ENCODE data around the gene NUP58. TPM values are rescaled to one million over a fixed set of nuclear protein-coding genes. Genes with fewer than 3 reads are reported as not detected.
A peak's percentile ranks its signal among the peaks of the same experiment; 100 is the strongest.

Gene NUP58
- total RNA-seq, 1 donor from 2014 or later, result 133 TPM

- Histone ChIP-seq H3K36me3 (ENCODE audit: control insufficient read depth, insufficient read depth, low read length) (no peaks in the 10 kb centered on the region), H3K27me3 (ENCODE audit: control insufficient read depth, insufficient read depth, low read length) (peaks cover 22% of the 10 kb centered on the region), H3K4me3 (ENCODE audit: low read depth, low read length) (peak within 1 kb of the TSS; percentile 18)
- FAIRE-seq (no peak), DNase-seq (ENCODE audit: low read depth) (no peak)
- TF ChIP-seq, protein P1, sequence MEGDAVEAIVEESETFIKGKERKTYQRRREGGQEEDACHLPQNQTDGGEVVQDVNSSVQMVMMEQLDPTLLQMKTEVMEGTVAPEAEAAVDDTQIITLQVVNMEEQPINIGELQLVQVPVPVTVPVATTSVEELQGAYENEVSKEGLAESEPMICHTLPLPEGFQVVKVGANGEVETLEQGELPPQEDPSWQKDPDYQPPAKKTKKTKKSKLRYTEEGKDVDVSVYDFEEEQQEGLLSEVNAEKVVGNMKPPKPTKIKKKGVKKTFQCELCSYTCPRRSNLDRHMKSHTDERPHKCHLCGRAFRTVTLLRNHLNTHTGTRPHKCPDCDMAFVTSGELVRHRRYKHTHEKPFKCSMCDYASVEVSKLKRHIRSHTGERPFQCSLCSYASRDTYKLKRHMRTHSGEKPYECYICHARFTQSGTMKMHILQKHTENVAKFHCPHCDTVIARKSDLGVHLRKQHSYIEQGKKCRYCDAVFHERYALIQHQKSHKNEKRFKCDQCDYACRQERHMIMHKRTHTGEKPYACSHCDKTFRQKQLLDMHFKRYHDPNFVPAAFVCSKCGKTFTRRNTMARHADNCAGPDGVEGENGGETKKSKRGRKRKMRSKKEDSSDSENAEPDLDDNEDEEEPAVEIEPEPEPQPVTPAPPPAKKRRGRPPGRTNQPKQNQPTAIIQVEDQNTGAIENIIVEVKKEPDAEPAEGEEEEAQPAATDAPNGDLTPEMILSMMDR (IDR thresholded peaks at IDR 0.05; ENCODE audit: insufficient read depth, low read length, severe bottlenecking), result no peak
These were observed 70.5 kb downstream of the NUP58 start, which contains the start of gene ATP8A2 for GRCh38 chr13:25371875-25372283. TSS of gene ATP8A2 (plus strand) at chr13:25371974. CDS start at chr13:25372213, 239 bp downstream.

DNA sequence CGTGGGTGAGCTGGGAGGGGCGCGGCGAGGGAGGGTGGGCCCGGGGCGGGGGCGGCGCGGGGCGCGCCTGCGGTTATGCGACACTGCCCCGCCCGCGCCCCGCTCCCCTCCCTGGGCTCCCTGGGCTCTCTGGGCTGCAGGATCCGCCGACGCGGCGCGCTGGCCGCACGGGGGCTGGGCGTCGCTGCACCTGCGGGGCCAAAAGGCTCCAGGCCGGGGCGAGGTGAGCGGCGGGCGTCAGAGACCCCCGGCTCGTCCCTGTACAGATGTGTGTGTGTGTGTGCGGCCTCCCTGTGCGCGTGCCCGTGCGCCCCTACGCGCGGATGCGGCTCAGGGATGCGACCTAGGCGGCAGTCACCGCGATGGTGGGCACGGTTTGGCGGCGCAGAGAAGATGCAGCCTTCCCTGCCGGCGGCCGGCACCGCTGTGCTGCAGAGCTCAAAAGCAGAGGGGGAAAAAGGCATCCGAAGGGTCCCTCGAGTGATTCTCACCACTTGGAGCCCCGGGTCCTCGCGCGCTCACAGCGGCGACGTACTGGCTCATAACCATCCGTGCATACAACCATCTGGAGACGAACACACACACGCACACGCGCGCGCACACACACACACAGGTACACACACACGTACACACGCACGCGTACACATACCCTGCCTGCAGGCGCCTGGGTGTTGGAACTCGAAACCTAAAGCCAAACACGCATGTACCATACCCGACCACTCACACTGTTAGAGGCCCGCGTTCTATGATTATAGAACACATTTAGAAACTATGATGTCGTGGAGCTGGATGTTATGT, 71.1 kb downstream of the NUP58 start:
- H3K27me3 ChIP-seq (ENCODE audit: control insufficient read depth, insufficient read depth, low read length), result peaks cover 20% of the 10 kb centered on the region
- no peak for DNase-seq (ENCODE audit: low read depth)
- no peaks in the 10 kb centered on the region for H3K36me3 ChIP-seq (ENCODE audit: control insufficient read depth, insufficient read depth, low read length)
- TF ChIP-seq, protein P1 (IDR thresholded peaks at IDR 0.05; ENCODE audit: insufficient read depth, low read length, severe bottlenecking), result no peak
- peak overlapping the region; percentile 18 for H3K4me3 ChIP-seq (ENCODE audit: low read depth, low read length)
- no peak for FAIRE-seq

DNA sequence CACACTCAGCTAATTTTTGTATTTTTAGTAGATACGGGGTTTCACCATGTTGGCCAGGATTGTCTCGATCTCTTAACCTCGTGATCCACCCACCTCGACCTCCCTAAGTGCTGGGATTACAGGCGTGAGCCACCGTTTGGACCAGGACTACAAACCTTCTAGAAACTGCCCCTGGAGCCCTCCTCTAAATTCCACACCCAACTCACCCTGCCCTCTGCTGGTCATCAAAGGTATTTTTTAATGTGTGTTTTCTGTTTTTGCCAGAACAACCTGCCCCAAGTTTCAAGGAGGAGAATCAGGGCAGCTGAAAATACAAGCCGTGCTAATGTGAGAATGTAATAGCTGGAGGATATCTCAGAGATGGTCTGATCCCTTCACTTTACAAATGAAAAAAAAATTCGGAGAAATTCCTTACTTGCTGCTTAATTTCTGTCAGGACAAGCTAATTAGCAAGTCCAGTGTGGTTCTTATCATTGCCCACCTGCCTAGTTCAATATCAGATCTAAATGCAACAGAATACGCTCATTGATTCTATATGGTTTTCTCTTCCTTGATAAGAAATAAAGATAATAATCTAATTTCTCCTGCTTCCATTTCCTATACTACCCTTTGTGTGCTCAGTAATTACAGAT, 74.4 kb downstream of the NUP58 start:
- Histone ChIP-seq H3K27me3 (ENCODE audit: control insufficient read depth, insufficient read depth, low read length) (peaks cover 18% of the 10 kb centered on the region), H3K4me3 (ENCODE audit: low read depth, low read length) (no peak overlapping the region), H3K36me3 (ENCODE audit: control insufficient read depth, insufficient read depth, low read length) (no peaks in the 10 kb centered on the region)
- TF ChIP-seq, protein P1 (IDR thresholded peaks at IDR 0.05; ENCODE audit: insufficient read depth, low read length, severe bottlenecking), result peak; percentile 58
- DNase-seq (ENCODE audit: low read depth) (peak; percentile 30), FAIRE-seq (no peak)

DNA sequence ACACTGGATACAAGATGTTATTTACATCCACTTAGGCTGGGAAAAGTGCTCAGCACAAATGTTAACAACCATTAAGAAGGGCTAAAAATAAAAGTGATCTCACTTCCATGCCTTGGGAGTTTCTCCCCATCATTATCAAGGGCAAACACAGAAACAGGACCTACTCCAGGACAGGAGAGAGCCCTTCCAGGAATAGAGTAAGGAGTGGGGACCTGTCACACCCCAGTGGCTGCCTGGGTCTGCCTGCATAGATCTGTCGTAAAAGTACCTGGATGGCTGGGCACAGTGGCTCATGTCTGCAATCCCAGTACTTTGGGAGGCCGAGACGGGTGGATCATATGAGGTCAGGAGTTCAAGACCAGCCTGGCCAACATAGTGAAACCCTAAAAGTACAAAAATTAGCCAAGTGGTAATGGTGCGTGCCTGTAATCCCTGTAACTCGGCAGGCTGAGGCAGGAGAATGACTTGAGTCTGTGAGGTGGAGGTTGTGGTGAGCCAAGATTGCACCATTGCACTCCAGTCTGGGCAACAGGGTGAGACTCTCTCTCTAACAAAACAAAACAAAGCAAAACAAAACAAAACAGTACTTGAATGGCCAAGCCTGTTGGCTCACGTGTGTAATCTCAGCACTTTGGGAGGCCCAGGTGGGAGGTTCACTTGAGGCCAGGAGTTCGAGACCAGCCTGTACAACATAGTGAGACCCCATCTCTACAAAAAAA, 76.0 kb downstream of the NUP58 start:
- Histone ChIP-seq H3K27me3 (ENCODE audit: control insufficient read depth, insufficient read depth, low read length) (peaks cover 10% of the 10 kb centered on the region), H3K36me3 (ENCODE audit: control insufficient read depth, insufficient read depth, low read length) (no peaks in the 10 kb centered on the region), H3K4me3 (ENCODE audit: low read depth, low read length) (no peak overlapping the region)
- TF ChIP-seq, protein P1 (IDR thresholded peaks at IDR 0.05; ENCODE audit: insufficient read depth, low read length, severe bottlenecking), result no peak
- no peak for FAIRE-seq
- DNase-seq (ENCODE audit: low read depth), result no peak

DNA sequence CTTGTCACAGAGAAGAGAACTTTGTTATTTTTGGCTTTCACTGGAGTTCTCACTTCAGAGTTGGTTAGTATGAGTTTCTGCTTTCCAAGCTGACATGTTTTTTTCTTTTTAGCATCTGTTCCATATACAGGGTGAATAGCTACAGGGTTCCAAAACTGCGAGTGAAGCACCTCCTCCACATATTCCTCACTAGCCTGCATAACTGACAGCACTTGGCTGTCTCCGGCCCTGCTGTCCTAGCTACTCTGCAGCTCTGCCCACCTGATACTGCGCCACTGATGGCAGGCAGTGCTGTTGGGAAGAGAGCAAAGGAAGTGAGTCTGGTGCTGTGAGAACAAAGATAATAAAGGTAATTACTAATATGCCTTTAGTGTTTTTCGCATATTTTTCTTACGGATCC, 77.1 kb downstream of the NUP58 start:
- H3K4me3 ChIP-seq (ENCODE audit: low read depth, low read length), result no peak overlapping the region
- no peak for FAIRE-seq
- no peak for DNase-seq (ENCODE audit: low read depth)
- peaks cover under 1% of the 10 kb centered on the region for H3K27me3 ChIP-seq (ENCODE audit: control insufficient read depth, insufficient read depth, low read length)
- no peaks in the 10 kb centered on the region for H3K36me3 ChIP-seq (ENCODE audit: control insufficient read depth, insufficient read depth, low read length)
- TF ChIP-seq, protein P1 (IDR thresholded peaks at IDR 0.05; ENCODE audit: insufficient read depth, low read length, severe bottlenecking), result no peak
